Sigmoid colon (tissue), 4 donors: ENCODE results near the gene LENEP.

Experiments used
- POLR2AphosphoS5 ChIP-seq, 4 donors: sonication (generic); formaldehyde crosslinking; IDR thresholded peaks; one replicate each; pipeline ENCODE4 v1.6.1; 2017; ENCODE audit warnings: antibody characterized with exemption in 4 of 4
- TF ChIP-seq, protein P1 (sequence below), 4 experiments: fragments of 450-650 bp in 3 of 4; fragments of 200-600 bp in 1 of 4; IDR thresholded peaks; one replicate each; pipeline ENCODE4 v1.5.1; 2016 to 2019; ENCODE audit warnings: antibody characterized with exemption in 4 of 4, mild to moderate bottlenecking in 3 of 4, moderate library complexity in 2 of 4

DNA sequence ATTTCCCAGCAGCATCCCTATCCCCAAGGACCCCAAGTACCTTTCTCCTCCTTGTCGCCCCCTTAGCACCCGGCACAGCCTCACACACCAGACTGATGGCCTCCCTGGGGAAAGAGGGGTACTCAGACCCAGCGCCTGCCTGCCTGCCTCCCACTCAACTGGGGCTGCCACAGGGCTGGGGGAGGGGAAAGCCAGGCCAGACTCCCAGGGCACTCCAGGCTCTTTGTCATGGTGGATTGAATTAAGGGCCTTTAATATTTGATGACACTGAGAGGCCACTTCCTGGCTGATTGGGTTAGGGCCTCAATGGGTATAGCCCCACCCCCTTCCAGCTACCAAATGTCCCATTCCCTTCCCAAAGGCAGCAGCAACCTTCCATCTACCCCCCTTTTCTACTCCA lies 24.7 kb upstream of the LENEP start:
- TF ChIP-seq, protein P1, sequence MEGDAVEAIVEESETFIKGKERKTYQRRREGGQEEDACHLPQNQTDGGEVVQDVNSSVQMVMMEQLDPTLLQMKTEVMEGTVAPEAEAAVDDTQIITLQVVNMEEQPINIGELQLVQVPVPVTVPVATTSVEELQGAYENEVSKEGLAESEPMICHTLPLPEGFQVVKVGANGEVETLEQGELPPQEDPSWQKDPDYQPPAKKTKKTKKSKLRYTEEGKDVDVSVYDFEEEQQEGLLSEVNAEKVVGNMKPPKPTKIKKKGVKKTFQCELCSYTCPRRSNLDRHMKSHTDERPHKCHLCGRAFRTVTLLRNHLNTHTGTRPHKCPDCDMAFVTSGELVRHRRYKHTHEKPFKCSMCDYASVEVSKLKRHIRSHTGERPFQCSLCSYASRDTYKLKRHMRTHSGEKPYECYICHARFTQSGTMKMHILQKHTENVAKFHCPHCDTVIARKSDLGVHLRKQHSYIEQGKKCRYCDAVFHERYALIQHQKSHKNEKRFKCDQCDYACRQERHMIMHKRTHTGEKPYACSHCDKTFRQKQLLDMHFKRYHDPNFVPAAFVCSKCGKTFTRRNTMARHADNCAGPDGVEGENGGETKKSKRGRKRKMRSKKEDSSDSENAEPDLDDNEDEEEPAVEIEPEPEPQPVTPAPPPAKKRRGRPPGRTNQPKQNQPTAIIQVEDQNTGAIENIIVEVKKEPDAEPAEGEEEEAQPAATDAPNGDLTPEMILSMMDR (IDR thresholded peaks at IDR 0.05), result no peak
- no peak for TF ChIP-seq POLR2AphosphoS5 (IDR thresholded peaks at IDR 0.05)
